T-helper 9 cell (primary cell): ENCODE results near the gene MICOS13.
"Not testable (repeated sequence)": the region's sequence is repeated elsewhere in the genome, so short reads cannot be mapped to it uniquely, and the experiment has no call there.

Experiments
- DNase-seq: peaks from one replicate; pipeline ENCODE4 v3.0.0-alpha.2; 2020

MICOS13 gene

DNA sequence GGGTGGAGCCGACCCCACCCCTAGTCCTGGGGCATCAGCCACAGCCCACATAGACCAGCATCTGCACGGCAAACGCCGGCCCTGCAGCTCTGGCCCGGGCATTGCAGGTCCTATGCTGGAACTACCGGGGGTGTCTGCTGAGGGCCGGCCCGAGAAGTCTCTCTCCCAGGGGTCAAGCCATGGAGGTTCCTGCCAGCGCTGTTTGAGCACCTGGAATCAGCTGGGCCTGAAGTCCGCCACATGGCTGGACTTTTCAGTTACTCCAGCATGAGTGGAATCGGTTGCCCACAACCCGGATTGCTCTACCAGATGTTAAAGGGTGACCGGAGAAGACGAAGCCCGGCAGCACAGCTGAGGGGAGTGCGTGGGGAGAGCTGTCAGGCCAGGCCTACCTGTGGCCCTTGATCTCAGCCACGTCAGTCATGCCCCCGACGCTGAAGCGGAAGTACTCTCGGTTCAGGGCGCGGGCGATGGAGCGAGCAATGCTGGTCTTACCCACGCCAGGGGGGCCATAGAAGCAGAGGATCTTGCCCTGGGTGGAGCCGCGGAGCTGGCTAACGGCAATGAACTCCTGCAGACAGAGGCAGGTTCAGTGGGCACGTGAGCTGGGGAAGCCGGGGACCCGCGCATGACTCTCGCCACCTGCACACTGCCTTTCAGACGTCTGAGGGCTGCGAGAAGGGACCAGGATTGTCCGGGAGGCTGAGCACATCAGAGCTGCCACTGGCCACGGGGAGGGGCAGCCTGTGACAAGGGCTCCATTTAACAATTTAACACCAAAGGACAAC is 18.5 kb upstream of the MICOS13 start:
- DNase-seq, result no peak

DNA sequence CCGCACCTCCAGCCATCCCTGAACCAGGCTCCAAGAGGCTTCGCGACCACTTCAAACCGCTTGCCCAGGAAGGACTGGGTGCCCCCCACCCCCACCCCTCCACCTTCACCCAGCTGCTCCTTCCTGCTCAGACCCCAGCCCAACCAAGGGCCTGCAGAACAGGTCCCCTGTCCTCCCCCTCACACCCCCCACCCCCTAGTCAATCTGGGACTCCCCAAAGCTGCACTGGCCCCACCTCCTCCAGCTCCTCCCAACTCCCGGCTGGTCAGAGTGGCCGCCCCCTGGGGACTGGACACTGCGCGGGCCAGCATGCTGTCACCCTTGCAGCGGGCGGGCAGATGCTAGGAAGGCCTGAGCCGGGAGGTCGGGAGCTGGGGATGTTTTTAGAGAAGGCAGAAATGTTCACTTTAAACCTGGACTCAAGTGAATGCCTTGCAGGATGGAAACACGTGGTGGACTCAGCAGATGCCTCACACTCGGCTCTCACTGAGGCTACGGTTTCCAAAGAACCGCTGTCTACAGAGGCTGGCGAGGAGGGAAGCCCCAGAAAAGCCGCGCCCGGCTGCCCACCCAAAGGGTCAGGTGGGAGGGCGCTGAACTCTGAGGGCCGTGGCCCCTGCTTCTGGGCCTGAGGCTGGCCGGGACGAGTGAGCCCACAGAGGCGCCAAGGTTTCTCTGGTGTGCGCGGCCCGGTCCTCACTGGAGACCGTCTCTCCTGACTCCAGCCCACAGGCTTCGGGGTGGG is 17.7 kb upstream of the MICOS13 start:
- DNase-seq, result no peak

DNA sequence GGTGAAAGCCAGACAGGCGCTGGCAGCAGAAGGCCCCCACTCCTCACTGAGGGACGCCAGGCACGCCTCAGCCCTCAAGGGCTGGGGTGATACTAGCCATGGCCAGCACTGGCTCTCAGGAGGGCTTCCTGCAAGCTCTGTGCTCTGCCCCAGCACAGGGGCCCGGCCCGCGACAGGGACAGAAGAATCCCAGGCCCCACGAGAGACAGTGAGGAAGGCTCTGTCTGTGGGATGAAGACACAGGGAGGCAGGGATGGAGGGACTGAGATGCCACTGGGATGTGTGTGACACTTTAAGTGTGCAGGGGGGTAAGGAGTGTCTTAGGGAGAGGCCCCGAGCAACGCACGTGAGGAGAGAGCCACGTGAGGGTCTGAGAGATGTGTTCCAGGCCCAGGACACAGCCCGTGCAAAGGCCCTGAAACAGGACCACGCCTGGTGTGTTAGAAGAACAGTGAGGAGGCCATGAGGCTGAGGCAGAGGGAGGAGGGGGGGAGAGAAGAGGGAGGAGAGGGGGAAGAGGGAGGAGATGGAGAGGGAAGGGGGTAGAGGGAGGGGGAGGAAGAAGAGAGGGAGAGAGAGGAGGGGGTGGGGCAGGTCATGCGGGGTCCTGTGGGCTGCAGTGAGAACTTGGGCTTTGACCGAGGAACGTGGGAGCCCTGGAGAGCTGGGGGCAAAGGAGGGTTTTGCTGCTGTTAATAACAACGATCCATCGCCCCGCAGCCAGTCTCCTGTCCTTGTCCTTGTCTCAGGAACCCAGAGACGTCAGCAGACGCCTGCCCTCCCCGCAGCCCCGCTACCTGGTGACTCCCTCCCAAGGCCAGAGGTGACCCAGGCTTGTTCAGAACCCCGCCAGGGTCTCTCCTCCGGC is 16.9 kb upstream of the MICOS13 start:
- DNase-seq, result no peak

DNA sequence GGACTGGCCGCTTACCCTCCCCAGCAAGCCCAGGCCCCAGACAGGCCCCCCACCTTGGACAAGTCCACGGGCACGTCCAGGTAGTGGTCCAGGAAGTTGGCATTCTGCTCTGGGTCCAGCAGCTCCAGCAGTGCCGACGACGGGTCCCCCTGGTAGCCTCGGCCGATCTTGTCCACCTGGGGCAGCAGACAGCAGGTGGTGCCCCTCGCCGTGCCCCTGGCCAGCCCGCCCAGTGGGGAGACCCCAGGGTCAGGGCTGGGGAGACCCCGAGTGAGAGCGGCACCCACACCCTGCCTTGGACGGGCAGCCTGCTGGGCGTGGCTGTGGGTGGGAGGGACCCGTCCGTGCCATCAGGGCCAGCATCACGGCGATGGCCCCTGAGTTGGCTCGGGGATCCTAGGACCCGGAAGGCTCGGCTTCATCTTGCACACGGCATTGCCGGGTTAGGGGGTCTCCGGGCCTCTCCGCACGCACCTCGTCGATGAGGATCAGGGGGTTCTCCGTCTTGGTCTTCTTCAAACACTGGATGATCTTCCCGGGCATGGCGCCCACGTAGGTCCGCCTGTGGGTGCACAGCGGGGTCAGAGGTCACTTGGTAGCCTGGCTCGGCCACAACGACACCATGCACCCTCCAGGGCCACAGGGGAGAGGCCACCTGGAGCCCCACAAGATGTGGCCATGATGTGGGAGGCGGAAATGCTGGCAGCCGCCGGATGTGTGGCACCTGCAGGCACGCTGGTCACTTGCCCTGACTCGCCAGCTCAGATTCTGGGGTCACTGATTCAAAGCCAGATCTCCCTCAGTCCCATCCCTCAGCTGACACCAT is 16.1 kb upstream of the MICOS13 start:
- DNase-seq, result no peak

DNA sequence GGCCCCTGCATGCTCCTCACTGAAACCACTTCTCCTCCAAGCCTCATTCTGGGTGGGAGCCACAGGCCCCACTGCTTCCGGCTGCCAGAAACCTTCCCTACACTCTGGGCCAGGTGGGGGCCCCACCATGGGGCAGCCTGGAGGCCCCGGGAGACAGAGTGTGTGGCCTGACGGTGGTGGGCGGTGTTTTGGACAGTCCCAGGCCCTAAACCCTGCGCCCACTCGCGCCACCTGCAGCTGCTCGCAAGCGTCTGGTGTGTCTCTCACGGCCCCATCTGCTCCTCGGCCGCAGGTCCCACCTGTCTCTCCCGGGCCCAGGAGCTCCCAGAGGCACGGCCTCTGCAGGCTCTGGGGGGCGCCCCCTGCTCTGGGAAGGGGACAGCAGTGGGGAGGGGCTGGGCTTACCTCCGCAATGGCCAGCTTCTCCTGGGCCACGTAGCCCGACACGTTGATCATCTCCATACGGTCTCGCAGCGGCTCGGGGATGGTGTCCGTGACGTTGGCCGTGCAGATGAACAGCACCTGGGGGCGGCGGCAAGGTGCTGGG is 15.4 kb upstream of the MICOS13 start:
- DNase-seq, result no peak

DNA sequence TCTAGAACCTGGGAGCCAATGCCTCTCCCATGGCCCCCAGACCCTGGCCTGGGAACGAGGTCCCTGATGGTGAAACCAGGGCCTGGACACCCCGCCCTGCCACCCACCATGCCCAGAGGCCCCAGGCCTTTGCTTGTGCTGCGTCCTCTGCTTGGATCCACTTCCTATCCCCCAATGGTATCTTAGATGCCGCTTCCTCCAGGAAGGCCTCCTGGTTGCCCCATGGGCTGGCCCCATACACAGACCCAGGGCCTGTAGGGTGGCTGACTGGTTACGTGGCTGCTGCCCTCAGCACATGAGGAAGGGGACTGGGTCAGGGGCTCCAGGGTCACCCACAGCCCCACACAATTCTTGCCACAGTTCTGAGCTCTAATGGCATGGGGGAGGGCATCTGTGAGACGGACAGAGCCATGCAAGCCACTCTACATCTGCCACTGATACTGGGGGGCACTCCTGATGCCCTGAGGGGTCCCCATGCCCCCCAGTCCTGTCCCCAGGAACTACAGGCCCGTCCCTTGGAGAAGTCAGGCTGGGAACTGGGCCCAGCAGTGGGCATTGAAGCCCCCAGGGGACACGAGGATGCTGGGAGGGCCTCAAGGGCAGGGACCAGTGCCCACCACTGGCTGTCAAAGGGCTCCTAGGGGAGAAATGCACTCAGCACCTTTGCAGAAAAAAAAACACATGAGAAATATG is 14.8 kb upstream of the MICOS13 start:
- DNase-seq, result no peak

DNA sequence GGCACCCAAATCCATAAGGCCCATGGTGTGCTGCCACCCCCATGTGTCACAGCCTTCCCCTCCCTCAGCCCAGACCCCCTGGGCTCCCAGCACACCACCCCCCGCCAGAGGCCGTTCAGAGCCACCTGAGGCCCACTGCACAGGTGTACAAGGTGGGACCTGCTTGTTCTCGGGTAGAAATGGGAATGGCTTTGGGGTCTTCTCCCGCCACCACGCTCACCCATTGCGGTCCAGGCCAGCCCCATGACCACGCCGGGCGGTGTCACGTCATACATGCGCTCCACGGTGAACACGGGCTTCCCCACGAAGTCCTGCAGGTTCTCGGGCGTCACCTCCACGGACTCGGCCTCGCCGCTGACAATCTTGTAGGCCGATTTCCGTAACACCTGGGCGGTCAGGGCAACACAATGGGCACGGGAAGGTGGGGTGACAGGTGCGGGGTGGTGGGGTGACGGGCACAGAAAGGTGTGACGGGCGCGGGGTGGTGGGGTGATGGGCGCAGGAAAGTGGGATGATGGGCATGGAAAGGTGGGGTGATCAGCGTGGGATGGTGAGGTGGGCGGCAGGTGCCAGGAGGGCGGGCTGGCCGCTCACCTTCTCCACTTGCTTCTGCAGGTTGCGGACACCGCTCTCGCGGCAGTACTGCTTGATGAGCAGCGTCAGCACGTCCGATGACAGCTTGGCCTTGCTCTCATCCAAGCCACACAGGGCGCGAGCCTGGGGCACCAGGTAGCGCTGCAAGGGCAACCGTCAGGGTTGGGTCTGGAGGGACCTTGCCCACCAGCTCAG is 14.0 kb upstream of the MICOS13 start:
- no peak for DNase-seq

DNA sequence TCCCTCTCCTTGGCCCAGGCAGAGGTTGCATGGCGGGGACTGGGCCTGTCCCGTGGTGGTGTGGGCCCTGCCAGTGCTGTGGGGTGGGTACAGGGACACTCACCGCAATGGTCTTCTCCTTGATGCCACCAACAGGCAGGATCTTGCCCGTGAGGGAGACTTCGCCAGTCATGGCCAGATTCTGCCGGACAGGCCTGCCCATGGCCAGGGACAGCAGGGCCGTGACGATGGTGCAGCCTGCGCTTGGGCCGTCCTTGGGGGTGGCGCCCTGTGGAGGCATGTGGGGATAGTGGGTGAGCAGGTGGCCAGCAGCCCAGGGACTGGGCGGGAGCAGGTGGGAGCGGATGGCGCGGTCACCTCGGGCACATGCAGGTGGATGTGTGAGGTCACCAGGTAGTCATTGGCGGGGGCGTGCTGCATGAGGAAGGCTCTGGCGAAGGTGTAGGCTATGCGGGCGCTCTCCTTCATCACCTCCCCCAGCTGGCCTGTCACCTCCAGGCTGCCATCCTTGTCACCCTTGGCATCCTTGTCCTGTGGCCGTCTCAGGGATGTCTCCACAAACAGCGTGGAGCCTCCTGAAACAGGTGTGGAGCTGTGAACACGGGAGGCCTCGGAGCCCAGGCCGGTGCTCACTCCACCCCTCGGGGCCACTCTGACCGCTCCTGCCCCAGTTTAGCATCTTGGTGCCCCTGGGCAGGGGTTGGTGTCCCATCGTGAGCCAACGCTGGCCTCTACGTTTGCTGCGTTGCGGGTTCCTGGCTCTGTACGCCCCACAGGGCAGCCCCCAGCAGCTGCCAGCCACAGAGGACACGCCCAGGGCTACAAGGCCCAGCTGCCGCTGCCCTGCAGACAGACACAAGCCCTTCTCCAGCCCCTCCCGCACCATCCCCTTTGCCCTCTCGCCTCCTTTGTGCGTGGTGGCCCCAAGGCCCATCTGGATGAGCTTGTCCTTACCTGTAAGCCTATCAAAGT is 13.2 kb upstream of the MICOS13 start:
- no peak for DNase-seq

DNA sequence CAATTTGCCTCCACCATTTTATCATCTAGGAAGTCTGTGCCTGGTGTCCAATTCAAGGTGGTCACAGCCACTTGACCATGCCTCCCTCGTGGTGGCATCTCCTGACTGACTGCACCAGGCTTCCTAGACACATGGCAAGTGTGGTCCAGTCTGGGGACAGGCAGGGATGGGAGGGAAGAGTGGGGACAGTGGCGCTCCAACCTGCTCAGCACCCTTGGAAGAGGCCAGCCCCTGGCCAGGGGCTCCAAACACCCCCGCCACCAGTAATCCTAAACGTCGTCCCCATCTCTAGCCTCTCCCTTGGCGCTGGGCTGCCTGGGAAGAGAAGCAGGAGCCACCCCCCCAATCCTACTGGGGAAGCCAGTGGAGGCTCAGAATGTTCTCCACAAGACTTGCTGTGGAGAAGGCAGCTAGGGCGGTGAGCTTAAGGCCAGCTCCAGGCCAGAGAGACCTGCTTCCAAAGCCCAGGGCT is 12.4 kb upstream of the MICOS13 start:
- DNase-seq, result no peak

DNA sequence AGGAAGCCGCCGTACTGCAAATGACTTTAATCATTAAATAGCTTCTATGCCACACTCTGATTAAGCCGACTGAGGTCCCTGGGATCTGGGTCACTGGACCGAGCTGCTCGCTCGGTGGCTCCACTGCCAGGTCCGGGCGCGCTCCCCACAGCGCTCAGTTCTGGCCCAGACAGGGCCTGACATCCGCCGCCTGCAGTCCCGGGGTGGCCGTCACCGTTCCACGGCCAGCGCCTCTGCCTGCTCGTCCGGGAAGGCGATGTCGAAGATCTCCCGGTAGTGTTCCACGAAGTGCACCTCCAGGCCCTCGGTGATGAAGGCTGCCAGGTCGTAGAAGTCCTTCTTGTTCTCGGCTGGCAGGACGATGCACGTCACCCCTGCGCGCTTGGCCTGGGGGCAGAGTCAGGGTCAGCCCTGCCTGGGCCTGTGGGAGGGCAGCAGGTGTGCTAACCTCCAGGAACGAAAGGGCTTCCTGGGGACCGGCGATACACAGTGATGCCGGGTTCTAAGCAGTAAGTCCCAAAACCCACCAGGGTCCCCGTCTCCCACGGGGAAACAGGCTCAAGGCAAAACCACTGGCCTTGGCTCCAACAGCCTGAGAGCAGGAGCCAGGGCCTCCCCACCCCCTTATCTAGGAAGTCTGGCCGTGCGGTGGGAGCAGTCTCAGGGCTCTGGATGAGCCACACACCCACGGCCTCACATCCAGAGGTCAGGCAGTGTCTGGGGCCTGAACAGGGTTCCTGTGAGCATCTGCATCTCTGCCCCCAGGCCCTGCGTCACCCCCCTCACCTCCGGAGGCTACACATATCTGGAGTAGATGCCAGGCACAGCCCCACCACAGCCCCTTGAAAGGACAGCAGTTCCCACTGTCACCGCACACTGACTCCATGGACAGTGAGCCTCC is 11.8 kb upstream of the MICOS13 start:
- DNase-seq, result no peak

DNA sequence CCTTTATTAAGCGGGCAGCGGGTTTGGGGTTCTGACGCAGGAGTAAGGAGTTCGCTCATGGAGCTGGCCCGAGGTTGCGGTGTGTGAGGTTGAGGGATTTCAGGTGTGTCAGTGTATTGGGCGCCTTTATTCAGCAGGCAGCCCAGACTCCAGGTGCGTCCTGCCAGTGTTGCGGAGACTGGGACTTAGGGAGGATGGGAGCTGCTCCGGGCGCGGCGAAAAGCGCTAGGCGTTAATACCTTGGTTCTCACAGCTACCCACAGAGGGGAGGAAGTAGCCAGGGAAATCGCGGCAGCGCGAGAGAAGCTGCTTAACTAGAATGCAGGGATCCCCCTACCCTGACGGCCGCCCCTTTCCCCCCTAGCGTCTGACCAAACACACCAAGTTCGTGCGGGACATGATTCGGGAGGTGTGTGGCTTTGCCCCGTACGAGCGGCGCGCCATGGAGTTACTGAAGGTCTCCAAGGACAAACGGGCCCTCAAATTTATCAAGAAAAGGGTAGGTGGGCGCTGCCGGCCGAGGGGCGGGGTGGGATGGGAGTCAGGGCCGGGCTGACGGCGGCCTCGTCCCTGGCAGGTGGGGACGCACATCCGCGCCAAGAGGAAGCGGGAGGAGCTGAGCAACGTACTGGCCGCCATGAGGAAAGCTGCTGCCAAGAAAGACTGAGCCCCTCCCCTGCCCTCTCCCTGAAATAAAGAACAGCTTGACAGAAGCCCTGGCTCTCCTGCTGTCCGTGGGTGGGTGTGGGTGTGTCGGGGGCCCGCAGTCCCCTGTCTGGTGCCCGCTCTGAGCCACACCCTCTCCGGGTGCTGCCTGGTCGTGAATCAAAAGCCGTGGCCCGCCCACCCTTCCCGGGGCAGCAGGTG is 10.9 kb upstream of the MICOS13 start:
- peak; percentile 41 for DNase-seq

DNA sequence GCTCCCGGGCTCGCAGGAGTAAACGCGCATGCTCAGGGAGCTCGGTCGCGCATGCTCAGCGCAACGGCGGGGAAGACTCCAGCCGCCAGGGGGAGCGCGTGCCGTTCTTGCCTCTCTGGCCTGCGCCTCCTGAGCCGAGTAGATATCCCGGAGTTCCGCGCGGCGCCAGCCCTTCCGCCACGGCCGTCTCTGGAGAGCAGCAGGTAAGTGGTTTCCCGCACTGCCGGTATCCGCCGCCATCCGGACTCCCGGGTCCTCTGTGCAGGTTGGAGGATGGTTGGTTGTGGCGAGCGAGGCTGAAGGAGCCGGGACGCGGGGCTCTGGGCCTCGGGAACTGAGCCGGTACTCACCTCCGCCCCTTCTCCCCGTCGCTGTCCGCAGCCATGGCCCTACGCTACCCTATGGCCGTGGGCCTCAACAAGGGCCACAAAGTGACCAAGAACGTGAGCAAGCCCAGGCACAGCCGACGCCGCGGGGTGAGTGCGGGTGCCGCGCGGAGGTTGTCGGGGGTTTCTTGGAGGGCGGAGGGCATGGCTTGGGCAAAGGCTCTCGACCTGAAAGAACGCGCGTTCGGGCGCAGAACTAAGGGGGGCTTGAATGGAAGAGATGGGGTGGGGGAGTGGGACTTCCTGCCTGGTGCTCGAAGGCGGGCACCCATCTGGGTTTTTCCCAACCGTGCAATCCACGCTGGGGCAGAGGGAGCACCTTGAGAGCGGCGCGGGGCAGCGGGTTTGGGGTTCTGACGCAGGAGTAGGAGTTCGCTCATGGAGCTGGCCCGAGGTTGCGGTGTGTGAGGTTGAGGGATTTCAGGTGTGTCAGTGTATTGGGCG is 10.0 kb upstream of the MICOS13 start, which contains the start of gene RPL36:
Gene RPL36 (plus strand): TSS at position 171 of the 830 bp plus-strand sequence. CDS start 213 bp downstream, at position 384.
- peak; percentile 100 for DNase-seq

DNA sequence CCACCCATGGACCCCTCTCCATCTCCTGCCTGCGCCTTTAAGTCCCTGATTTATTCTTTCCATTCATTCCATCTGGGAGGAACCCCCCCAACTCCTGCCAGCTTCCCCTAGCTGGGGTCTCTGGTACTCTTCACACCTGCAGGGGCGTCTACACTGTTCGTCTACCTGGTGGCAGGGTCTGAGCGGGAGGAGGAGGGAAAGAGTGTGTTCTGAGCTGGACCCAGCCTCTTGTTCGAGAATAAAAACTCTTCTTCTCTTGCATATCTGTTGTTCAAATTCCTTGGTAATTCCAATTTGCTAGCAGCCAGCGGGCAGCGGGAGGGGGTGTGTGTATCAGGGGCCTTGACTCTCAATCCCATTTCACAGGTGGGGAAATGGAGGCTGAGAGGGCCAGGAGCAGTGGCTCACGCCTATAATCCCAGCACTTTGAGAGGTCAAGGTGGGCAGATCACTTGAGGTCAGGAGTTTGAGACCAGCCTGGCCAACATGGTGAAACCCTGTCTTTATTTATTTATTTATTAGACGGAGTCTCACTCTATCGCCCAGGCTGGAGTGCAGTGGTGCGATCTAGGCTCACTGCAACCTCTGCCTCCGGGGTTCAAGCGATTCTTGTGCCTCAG is 8.1 kb upstream of the MICOS13 start:
- DNase-seq, result not testable (repeated sequence)

DNA sequence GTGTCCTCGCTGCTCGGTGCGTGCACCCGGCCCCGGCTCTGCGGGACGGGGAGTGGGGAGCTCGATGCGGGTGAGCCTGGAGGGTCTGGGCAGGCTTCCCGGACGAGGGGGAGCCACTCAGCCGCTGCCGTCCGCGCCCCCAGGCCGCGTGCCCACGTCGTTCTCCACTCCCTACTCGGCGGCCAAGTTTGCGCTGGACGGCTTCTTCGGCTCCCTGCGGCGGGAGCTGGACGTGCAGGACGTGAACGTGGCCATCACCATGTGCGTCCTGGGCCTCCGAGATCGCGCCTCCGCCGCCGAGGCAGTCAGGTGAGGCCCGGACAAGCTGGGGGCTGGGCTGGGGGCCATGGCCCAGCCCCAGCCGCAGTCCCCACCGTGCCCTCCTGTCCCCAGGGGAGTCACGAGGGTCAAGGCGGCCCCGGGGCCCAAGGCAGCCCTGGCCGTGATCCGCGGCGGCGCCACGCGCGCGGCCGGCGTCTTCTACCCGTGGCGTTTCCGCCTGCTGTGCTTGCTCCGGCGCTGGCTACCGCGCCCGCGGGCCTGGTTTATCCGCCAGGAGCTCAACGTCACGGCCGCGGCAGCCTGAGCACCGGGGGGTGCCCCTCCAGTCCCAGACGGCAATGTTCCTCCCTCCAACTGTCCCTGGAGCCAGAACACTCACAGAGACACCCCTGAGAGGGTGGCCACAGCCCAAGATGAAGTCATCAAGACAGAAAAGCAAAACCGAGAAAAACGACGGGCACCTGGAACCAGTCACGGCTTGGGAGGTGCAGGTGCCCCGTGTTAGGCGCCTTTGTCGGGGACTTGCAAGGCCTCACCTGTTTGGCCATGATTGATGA is 7.3 kb upstream of the MICOS13 start:
- no peak for DNase-seq
